GM12878 (cell line): ENCODE measurements around the gene ZMIZ1.

ENCODE experiments used
- ATF7 ChIP-seq: fragments of 450-650 bp; IDR thresholded peaks from 2 replicates; pipeline ENCODE4 v1.6.1; 2016; ENCODE audit warnings: low read depth, mild to moderate bottlenecking
- CBX5 ChIP-seq: sonication (generic); IDR thresholded peaks from 2 replicates; pipeline ENCODE4 v1.6.1; 2016; ENCODE audit warnings: low read depth, moderate library complexity, mild to moderate bottlenecking, inconsistent platforms
- PAX8 ChIP-seq: fragments of 450-650 bp; IDR thresholded peaks from 2 replicates; pipeline ENCODE4 v1.6.1; 2017; ENCODE audit warnings: mild to moderate bottlenecking, moderate library complexity
- TF ChIP-seq, protein P1 (sequence below): fragments of 450-650 bp; IDR thresholded peaks from 2 replicates; pipeline ENCODE4 v1.6.1; 2016; ENCODE audit warnings: mild to moderate bottlenecking

GRCh38 chr10:79149662-79150443 lies 81.1 kb downstream of the ZMIZ1 start:
- TF ChIP-seq, protein P1, sequence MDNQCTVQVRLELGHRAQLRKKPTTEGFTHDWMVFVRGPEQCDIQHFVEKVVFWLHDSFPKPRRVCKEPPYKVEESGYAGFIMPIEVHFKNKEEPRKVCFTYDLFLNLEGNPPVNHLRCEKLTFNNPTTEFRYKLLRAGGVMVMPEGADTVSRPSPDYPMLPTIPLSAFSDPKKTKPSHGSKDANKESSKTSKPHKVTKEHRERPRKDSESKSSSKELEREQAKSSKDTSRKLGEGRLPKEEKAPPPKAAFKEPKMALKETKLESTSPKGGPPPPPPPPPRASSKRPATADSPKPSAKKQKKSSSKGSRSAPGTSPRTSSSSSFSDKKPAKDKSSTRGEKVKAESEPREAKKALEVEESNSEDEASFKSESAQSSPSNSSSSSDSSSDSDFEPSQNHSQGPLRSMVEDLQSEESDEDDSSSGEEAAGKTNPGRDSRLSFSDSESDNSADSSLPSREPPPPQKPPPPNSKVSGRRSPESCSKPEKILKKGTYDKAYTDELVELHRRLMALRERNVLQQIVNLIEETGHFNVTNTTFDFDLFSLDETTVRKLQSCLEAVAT, result no peak
- TF ChIP-seq CBX5 (no peak), ATF7 (no peak), PAX8 (no peak)
